HG02759 (cell line): ENCODE data around the gene HIBCH.
A peak's percentile ranks its signal among the peaks of the same experiment; 100 is the strongest.
"Not testable (repeated sequence)": the region's sequence is repeated elsewhere in the genome, so short reads cannot be mapped to it uniquely, and the experiment has no call there.

Experiments used
- ATAC-seq: cut with Tn5 transposase; IDR thresholded peaks from one replicate; pipeline ENCODE4 v1.9.1; 2021; ENCODE audit warnings: mild to moderate bottlenecking, moderate library complexity; ENCODE audit not compliant: unreplicated experiment

Gene HIBCH

GRCh38 chr2:190343536-190344275, 24.1 kb upstream of the HIBCH start, which contains the start of gene INPP1:
Gene INPP1, plus strand, starts transcription at chr2:190343589. Its CDS starts 16,514 bp downstream, at chr2:190360103.
- ATAC-seq = peak; percentile 67

DNA sequence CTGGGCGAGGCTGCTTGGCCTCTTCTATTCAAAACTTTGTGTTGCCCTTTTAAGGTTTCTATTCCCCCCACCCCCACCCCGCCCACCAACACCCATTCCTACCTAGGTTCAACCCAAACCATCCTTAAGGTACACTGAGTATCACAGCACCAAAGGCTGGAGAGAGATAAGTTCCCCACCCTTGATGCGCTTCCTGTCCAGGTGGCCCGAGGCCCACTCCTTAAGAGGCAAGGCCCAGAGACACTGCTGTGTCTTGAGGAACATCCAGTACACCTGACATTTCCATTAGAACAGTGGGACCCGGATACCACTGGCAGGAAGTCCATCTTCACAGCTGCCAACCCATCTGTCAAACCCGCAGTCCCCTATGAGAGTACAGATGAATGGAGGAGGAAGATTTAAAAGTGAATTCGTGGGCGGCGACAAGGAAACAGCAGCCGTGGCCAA, 23.5 kb upstream of the HIBCH start:
- ATAC-seq = peak; percentile 44

DNA sequence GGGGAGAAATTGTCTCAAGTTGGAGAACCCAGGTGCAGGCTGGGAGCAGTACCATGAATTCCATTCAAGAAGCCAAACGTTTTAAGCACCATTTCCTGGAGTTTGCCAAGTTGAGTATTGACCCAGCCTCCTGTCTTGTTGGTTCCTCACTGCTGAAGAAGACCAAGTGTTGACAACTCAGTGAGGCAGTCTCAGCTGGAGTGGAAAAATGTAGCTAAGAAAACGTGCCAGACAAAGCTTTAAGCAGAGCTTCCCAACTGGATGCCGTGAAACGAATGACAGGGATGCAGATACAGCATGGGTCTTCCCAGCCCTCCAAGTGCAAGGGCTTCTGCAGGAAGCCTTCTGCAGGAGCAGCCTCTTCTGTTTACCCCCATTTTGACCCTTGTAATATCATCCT, 23.0 kb upstream of the HIBCH start:
- no peak for ATAC-seq

GRCh38 chr2:190340369-190340768, 20.7 kb upstream of the HIBCH start:
- no peak for ATAC-seq

DNA sequence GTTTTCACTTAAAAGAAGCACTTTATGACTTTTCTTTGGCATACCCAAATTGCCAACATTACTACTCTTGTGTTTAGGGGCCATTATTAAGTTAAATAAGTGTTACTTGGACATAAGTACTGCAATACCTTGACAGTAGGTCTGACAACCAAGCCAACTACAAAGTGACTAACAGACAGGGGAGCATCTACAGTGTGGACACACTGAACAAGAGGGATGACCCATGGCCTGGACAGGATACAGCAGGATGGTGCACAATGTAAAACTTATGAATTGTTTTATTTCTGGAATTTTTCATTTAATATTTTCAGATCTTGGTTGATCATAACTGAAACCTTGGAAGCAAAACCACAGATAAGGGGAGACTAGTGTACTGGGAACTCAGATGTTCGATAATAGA, 19.8 kb upstream of the HIBCH start:
- no peak for ATAC-seq

GRCh38 chr2:190338453-190338852, 18.8 kb upstream of the HIBCH start:
- ATAC-seq = no peak

DNA sequence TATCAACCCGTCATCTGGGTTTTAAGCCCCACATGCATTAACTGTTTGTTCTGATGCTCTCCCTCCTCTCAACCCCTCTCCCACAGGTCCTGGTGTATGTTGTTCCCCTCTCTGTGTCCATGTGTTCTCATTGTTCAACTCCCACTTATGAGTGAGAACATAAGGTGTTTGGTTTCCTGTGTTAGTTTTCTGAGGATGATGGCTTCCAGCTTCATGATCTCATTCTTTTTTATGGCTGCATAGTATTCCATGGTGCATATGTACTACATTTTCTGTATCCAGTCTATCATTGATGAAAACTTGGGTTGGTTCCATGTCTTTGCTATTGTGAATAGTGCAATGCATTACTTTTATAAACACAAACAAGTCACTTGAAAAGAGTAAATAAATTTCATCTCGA, 16.8 kb upstream of the HIBCH start:
- ATAC-seq = no peak

GRCh38 chr2:190335584-190335983, 16.0 kb upstream of the HIBCH start:
- not testable (repeated sequence) for ATAC-seq

DNA sequence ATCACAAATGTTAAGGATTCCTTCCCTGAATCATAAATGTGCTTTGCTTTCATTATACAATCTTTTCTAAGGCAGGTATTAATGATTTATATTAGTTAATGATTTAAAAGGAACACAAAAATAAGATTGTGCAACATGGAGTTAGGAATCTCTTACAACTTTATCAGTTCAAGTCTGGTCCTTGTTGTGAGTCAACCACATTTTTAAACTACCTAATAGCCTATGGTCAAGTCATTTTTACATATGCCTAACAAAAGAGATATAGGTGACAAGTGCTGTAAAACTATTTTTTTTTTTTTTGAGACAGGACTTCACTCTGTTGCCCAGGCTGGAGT, 15.6 kb upstream of the HIBCH start:
- ATAC-seq = no peak

- no peak for ATAC-seq
Observed at GRCh38 chr2:190334479-190335224, 15.0 kb upstream of the HIBCH start.

- no peak for ATAC-seq
Observed at GRCh38 chr2:190333928-190334327, 14.3 kb upstream of the HIBCH start.

GRCh38 chr2:190333395-190333794, 13.8 kb upstream of the HIBCH start:
- no peak for ATAC-seq

DNA sequence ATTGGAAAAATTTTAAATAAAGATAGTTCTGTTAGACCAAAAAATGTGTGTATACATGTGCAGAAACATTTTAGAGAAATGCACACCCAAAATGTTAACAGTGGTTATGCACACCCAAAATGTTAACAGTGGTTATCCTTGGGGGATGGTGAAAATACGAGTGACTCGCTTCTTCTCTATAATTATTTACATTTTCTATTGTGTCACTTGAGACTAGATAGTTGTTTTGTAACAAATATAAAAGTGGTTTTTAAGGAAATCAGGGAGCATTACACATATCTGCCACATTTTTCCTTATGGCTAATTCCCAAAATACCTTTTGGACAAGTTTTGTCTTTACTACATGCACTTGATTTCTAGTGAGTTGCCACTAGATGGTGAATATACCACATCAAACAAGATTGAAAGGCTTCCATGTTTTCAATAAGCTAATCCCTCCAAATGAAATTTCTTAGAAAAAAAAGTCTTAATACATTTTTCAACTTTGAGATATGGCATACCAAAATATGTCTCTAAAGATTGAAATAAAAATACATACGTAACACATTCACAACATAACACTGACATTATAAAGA, 9.0 kb upstream of the HIBCH start:
- ATAC-seq = no peak

DNA sequence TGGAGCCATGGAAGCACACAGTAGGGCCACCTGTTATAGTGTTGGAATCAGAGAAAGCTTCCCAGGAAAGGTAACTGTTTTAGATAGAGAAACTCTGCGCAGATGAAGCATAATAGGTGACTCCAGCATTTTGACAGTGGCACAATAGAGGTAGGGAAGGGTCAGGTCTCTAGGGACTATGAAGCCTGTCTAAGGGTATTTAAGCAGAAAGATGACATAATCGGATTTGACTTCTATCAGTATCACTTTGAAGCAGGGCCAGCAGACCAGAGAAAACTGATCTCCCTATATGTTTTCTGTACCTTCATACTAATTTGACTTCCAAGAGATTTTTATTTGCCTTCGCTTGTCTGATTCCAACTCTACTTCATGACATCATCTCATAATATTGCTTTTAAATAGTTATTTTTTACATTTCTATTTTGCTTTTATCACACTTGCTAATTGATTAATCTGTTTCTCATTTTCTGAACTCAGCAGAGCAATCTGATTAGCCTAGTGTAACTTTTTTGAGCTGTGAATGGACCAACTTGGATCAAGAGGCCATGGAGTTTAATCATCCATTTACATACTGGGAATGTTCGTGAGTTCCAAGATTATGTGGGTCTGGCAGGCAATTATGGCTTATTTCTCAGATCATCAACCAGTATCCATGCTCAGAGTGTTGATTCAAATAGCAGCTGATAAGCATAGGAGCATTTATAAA, 8.4 kb upstream of the HIBCH start:
- no peak for ATAC-seq

- no peak for ATAC-seq
Observed at GRCh38 chr2:190325588-190325987, 6.0 kb upstream of the HIBCH start.

- no peak for ATAC-seq
Observed at GRCh38 chr2:190323406-190323805, 3.8 kb upstream of the HIBCH start.

DNA sequence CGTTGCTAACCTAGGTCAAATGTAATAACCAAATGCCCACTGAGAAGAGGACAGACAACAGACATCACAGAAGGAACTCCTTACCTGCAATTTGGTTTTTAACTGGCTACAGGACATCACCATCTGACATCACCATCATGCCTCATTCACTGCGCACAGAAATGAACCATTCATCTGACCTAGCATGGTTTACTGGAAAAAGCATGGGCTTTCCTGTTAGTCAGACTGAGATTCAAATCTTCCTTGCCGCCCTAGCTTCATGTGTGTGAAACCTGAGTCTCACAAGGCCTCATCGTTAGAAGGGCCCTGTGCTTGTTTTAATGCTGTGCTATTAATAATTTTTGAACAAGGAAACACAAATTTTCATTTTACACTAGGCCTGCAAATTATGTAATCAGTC, 1.1 kb upstream of the HIBCH start:
- ATAC-seq = no peak

GRCh38 chr2:190318931-190319554, 583 bp downstream of the HIBCH start:
- peak; percentile 35 for ATAC-seq

DNA sequence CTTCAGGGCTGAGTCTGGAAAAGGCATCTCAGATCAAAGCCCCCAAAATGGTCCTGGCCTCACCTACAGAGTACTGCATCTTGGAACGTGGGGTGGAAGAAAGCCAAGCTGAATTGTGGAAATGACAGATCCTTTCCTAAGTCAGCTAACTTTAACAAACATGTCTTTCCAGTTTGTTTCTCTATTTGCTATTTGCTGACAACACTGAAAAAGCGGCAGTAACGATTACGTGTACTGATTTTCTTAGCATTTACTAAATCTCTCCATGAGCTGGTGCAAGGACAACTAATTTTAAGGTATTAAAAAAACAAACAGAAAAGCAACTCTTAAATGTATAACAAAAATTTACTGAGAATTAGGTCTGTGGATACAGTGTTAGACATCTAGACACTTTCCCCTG, 1.1 kb downstream of the HIBCH start:
- no peak for ATAC-seq

GRCh38 chr2:190315273-190315672, 4.4 kb downstream of the HIBCH start:
- no peak for ATAC-seq

DNA sequence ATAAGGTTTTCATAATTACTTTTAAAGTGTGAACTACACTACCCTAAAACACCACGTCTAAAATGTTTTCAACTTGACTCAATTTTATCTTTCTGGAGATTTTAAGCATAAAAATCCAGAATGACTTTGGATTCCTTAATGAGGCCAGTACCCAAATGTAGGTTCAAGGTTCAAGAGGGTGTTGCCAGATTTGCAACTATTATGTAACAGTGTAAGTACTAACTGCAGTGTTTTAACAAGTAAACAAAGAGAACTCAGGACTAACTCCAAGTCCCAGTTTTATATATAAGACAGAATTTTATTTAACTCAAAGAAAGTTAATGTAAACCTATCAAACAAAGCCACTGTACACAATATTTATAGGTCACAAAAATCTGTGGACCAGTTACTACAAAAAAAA, 5.7 kb downstream of the HIBCH start:
- ATAC-seq = no peak
